Transverse colon (tissue), 4 donors: ENCODE measurements around the gene MAGI2. TPM values are rescaled to one million over a fixed set of nuclear protein-coding genes. Genes with fewer than 3 reads are reported as not detected.

ENCODE experiments used
- DNase-seq: peaks from one replicate; pipeline ENCODE4 v3.0.0-alpha.2; 2019
- H3K27ac ChIP-seq, 4 donors: fragments of 200-600 bp; sonication (generic); 2 replicates each; pipeline ENCODE4 v1.5.1; 2016 to 2018; ENCODE audit warnings: inconsistent platforms in 4 of 4
- H3K27me3 ChIP-seq: fragments of 200-600 bp; sonication (generic); 2 replicates; pipeline ENCODE4 v1.5.1; 2017; ENCODE audit warnings: inconsistent platforms
- H3K36me3 ChIP-seq, 4 donors: fragments of 200-600 bp; sonication (generic); 2 replicates each; pipeline ENCODE4 v1.5.1; 2017 to 2019; ENCODE audit warnings: inconsistent platforms in 4 of 4
- H3K4me1 ChIP-seq, 4 donors: fragments of 200-600 bp; sonication (generic); 2 replicates each; pipeline ENCODE4 v1.5.1; 2017 to 2020; ENCODE audit warnings: inconsistent platforms in 4 of 4
- H3K4me3 ChIP-seq, 4 donors: fragments of 200-600 bp; sonication (generic); 1 replicate in 1 of 4; 2 replicates in 3 of 4; pipeline versions ENCODE4 v1.5.1 to v1.6.1; 2017 to 2019; ENCODE audit warnings: inconsistent platforms in 4 of 4
- H3K9me3 ChIP-seq, 2 donors: fragments of 200-600 bp; sonication (generic); 2 replicates each; pipeline ENCODE4 v1.5.1; 2017 to 2019; ENCODE audit warnings: inconsistent platforms in 2 of 2
- EP300 ChIP-seq: sonication (generic); formaldehyde crosslinking; IDR thresholded peaks from one replicate; pipeline ENCODE4 v1.6.1; 2017; ENCODE audit warnings: antibody characterized with exemption, low read depth
- POLR2A ChIP-seq: fragments of 450-650 bp; IDR thresholded peaks from one replicate; pipeline ENCODE4 v1.6.1; 2016; ENCODE audit warnings: antibody characterized with exemption, mild to moderate bottlenecking, moderate library complexity
- POLR2AphosphoS5 ChIP-seq, 3 donors: sonication (generic); formaldehyde crosslinking; IDR thresholded peaks; one replicate each; pipeline ENCODE4 v1.6.1; 2016; ENCODE audit warnings: antibody characterized with exemption in 3 of 3
- WGBS, 2 donors: methylation state at CpG; one replicate each; pipeline ENCODE4 v1.1.5; 2018; ENCODE audit warnings: low coverage in 1 of 2; 5-methylcytosine and 5-hydroxymethylcytosine counted together
- in situ Hi-C, 4 donors: fragments of 200-750 bp; cut with MboI; loops; one replicate each; pipeline versions ENCODE4 v1.15.0 to v1.15.1; 2017; ENCODE audit warnings: low sequenced_read_pairs in 3 of 4, low pct_ligation_motif_present in 1 of 4, low pct_unique_long_range_greater_than_20kb in 1 of 4
- intact Hi-C: fragments of 100-400 bp; cut with DNase I; formaldehyde crosslinking; loops from one replicate; pipeline ENCODE4 v1.15.1; 2023; ENCODE audit warnings: low total_unique reads
- total RNA-seq, 4 donors: library from RNA; depleted of rRNA; stranded (reverse); fragments of >200 nt; gene quantifications; one replicate each; pipeline ENCODE4 v1.1.0, GENCODE V29; 2016
- TF ChIP-seq, protein P1 (sequence below), 5 experiments: fragments of 200-600 bp in 3 of 5; fragments of 450-650 bp in 2 of 5; sonication (generic) in 3 of 5; IDR thresholded peaks; 1 replicate in 2 of 5; 2 replicates in 3 of 5; pipeline ENCODE4 v1.5.1; 2016 to 2017; ENCODE audit warnings: antibody characterized with exemption in 5 of 5, inconsistent platforms in 3 of 5, mild to moderate bottlenecking in 2 of 5, moderate library complexity in 1 of 5

The MAGI2 gene
- total RNA-seq, 4 donors from 2014 or later, result 1.6 to 9.7 (median 4.1) TPM

DNA sequence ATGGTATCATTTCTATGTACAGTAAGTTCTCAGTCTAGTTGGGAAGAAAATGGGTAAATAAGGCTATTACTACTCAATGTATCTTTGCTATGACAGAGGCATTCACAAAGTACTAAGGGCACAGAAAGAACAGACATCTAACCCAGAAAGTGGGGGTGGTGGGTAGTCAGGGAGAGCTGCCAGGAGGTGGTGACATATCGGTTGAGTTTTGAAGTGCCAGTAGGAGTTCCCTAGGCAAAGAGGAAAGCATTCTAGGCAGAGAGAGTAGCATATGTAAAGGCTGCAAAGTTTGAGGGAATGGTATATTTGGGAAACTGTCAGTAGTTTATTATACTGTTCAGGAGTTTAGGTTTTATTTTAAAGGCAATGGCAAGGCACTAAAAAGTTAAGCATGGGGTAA is 1372.1 kb downstream of the MAGI2 start:
- H3K27me3 ChIP-seq, result no peaks in the 10 kb centered on the region
- in situ Hi-C loops, result no loop called here
- TF ChIP-seq, protein P1, sequence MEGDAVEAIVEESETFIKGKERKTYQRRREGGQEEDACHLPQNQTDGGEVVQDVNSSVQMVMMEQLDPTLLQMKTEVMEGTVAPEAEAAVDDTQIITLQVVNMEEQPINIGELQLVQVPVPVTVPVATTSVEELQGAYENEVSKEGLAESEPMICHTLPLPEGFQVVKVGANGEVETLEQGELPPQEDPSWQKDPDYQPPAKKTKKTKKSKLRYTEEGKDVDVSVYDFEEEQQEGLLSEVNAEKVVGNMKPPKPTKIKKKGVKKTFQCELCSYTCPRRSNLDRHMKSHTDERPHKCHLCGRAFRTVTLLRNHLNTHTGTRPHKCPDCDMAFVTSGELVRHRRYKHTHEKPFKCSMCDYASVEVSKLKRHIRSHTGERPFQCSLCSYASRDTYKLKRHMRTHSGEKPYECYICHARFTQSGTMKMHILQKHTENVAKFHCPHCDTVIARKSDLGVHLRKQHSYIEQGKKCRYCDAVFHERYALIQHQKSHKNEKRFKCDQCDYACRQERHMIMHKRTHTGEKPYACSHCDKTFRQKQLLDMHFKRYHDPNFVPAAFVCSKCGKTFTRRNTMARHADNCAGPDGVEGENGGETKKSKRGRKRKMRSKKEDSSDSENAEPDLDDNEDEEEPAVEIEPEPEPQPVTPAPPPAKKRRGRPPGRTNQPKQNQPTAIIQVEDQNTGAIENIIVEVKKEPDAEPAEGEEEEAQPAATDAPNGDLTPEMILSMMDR (IDR thresholded peaks at IDR 0.05), result no peak
- TF ChIP-seq POLR2AphosphoS5 (IDR thresholded peaks at IDR 0.05) (no peak), EP300 (no peak), POLR2A (no peak)
- intact Hi-C loops, result no loop called here
- no peaks in the 10 kb centered on the region for H3K9me3 ChIP-seq
- no peaks in the 10 kb centered on the region for H3K36me3 ChIP-seq
- no peak overlapping the region for H3K27ac ChIP-seq
- no peak overlapping the region for H3K4me3 ChIP-seq
- DNase-seq, result no peak
- 100% methylated on average over 1 of the region's 1 CpG for WGBS, 2 donors
- no peaks in the 10 kb centered on the region for H3K4me1 ChIP-seq

DNA sequence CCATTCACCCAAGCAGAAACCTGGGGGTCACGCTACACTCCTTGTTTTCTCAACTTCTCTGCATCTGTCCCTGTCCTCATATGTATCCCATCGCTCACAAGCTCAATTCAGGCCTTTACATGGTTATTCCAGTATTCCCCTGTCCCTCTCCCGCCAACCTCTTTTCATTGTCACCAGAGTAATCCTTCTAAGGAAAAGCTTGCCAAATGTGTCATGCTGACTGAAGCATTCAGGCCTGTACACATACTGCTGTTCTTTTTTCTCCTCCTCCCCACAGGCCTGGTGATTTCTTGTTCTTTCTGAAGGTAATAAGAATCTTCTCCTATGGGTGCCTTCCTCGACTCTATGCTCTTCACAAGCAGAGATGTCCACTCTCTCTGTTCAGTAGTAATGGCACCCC is 1372.7 kb downstream of the MAGI2 start:
- no peaks in the 10 kb centered on the region for H3K9me3 ChIP-seq
- TF ChIP-seq POLR2A, result no peak
- TF ChIP-seq POLR2AphosphoS5 (IDR thresholded peaks at IDR 0.05), result no peak
- no peak for TF ChIP-seq EP300
- TF ChIP-seq, protein P1 (IDR thresholded peaks at IDR 0.05), result no peak
- H3K4me3 ChIP-seq, result no peak overlapping the region
- intact Hi-C loops (no loop called here), in situ Hi-C loops (no loop called here)
- no peaks in the 10 kb centered on the region for H3K4me1 ChIP-seq
- no peak for DNase-seq
- no peaks in the 10 kb centered on the region for H3K36me3 ChIP-seq
- WGBS, 2 donors, result 86 to 100% methylated on average over 4 of the region's 4 CpGs
- H3K27me3 ChIP-seq, result no peaks in the 10 kb centered on the region
- H3K27ac ChIP-seq, result no peak overlapping the region

DNA sequence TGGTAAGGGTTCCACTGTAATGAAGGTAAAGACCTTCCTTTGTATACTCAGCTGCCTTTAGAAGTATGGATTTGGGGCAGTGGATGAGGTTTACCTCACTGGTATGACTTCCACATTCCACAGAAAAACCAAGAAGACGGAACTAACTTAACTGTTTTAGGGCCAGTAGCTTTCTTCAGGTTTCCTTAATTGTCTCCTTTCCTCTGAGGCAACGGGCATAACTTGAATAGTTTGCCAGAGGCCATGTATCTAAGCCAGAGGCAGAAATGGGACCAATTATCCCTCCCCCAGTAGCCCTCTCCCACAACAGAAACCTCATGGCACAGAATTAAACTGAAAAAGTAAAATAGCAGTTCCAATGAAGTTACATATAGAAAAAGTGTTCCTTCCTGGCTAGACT is 1373.2 kb downstream of the MAGI2 start:
- TF ChIP-seq, protein P1 (IDR thresholded peaks at IDR 0.05), result no peak
- TF ChIP-seq POLR2AphosphoS5 (IDR thresholded peaks at IDR 0.05) (no peak), EP300 (no peak), POLR2A (no peak)
- no peaks in the 10 kb centered on the region for H3K9me3 ChIP-seq
- in situ Hi-C loops (no loop called here), intact Hi-C loops (no loop called here)
- 76 to 100% methylated on average over 1 to 2 of the region's 2 CpGs for WGBS, 2 donors
- no peaks in the 10 kb centered on the region for H3K27me3 ChIP-seq
- no peak overlapping the region for H3K27ac ChIP-seq
- H3K4me3 ChIP-seq, result no peak overlapping the region
- DNase-seq, result no peak
- H3K36me3 ChIP-seq, result no peaks in the 10 kb centered on the region
- H3K4me1 ChIP-seq, result no peaks in the 10 kb centered on the region

DNA sequence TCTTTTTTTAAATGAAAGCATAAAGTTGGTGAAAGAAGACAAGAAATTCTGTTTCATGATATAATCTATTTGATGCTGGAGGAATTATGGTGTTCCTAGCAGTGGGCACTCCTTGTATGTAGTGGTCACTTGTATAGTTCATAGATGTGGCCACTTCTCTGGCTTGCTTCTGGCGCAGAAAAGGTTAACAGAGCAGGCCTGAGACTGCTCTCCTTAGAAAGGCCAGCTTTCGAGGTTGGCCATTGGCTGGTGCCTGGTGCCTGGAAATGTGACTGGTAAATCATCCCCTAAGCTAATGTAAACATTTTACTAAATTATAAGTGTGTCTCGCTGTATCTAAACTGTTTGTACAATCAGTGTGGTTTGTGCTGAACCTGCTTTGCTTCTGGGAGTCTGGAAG is 1378.8 kb downstream of the MAGI2 start:
- WGBS, 2 donors, result 61 to 75% methylated on average over 1 to 3 of the region's 3 CpGs

More for the DNA sequence above, 1378.8 kb downstream of the MAGI2 start:
- no peaks in the 10 kb centered on the region for H3K4me1 ChIP-seq
- intact Hi-C loops, result no loop called here
- no peaks in the 10 kb centered on the region for H3K27me3 ChIP-seq
- no peak overlapping the region for H3K27ac ChIP-seq
- no peaks in the 10 kb centered on the region for H3K9me3 ChIP-seq
- H3K4me3 ChIP-seq, result no peak overlapping the region
- no peak for DNase-seq
- H3K36me3 ChIP-seq, result no peaks in the 10 kb centered on the region
- in situ Hi-C loops, result no loop called here
- TF ChIP-seq EP300, result no peak
- no peak for TF ChIP-seq POLR2AphosphoS5 (IDR thresholded peaks at IDR 0.05)
- TF ChIP-seq, protein P1 (IDR thresholded peaks at IDR 0.05), result no peak
- TF ChIP-seq POLR2A, result no peak
